Astrocyte (in vitro differentiated cells and primary cell): ENCODE results near the gene ZNF335. TPM values are rescaled to one million over a fixed set of nuclear protein-coding genes. Genes with fewer than 3 reads are reported as not detected.

Source experiments
- DNase-seq: peaks from one replicate; pipeline ENCODE4 v3.0.0-alpha.2; 2010; ENCODE audit warnings: low read depth
- FAIRE-seq: peaks from 2 replicates; lab custom pipeline; 2011; peaks lifted over from hg19 to GRCh38; lab: Jason Lieb, UNC
- H2AFZ ChIP-seq: 2 replicates; pipeline ENCODE4 v1.6.0; 2012; ENCODE audit warnings: low read depth, low read length, inconsistent platforms
- H3K27ac ChIP-seq: 2 replicates; pipeline ENCODE4 v1.5.1; 2011; ENCODE audit warnings: low read depth, low read length, inconsistent platforms
- H3K27me3 ChIP-seq: 2 replicates; pipeline ENCODE4 v1.6.0; 2011; ENCODE audit warnings: low read length, inconsistent platforms; ENCODE audit not compliant: insufficient read depth
- H3K36me3 ChIP-seq: 2 replicates; pipeline ENCODE4 v1.5.1; 2011; ENCODE audit warnings: low read length, inconsistent platforms; ENCODE audit not compliant: insufficient read depth
- H3K4me1 ChIP-seq: 2 replicates; pipeline ENCODE4 v1.5.1; 2011; ENCODE audit warnings: low read length, inconsistent platforms; ENCODE audit not compliant: insufficient read depth
- H3K4me2 ChIP-seq: 2 replicates; pipeline ENCODE4 v1.6.0; 2012; ENCODE audit warnings: low read length, inconsistent platforms
- H3K4me3 ChIP-seq: 2 replicates; pipeline ENCODE4 v1.5.1; 2011; ENCODE audit warnings: low read depth, mild to moderate bottlenecking, low read length, inconsistent platforms; ENCODE audit not compliant: insufficient read depth
- H3K79me2 ChIP-seq: 2 replicates; pipeline ENCODE4 v1.6.0; 2012; ENCODE audit warnings: mild to moderate bottlenecking, low read length, inconsistent platforms; ENCODE audit not compliant: insufficient read depth
- H3K9ac ChIP-seq: 2 replicates; pipeline ENCODE4 v1.6.0; 2012; ENCODE audit warnings: mild to moderate bottlenecking, low read length, inconsistent platforms
- H3K9me3 ChIP-seq: 2 replicates; pipeline ENCODE4 v1.5.1; 2012; ENCODE audit warnings: low read depth, mild to moderate bottlenecking, low read length, inconsistent platforms; ENCODE audit not compliant: insufficient read depth
- H4K20me1 ChIP-seq: 2 replicates; pipeline ENCODE4 v1.6.0; 2012; ENCODE audit warnings: low read length, inconsistent platforms; ENCODE audit not compliant: insufficient read depth
- H3K27ac Mint-ChIP-seq: one replicate; pipeline ENCODE4 v1.8.0; 2021; ENCODE audit warnings: mild to moderate bottlenecking, mixed read lengths; ENCODE audit not compliant: unreplicated experiment
- H3K27me3 Mint-ChIP-seq: one replicate; pipeline ENCODE4 v1.8.0; 2021; ENCODE audit warnings: low read depth, mixed read lengths; ENCODE audit not compliant: unreplicated experiment
- H3K36me3 Mint-ChIP-seq: one replicate; pipeline ENCODE4 v1.8.0; 2021; ENCODE audit warnings: low read depth, mixed read lengths; ENCODE audit not compliant: unreplicated experiment
- H3K4me1 Mint-ChIP-seq: one replicate; pipeline ENCODE4 v1.8.0; 2021; ENCODE audit warnings: low read depth, mixed read lengths; ENCODE audit not compliant: unreplicated experiment
- H3K4me3 Mint-ChIP-seq: one replicate; pipeline ENCODE4 v1.8.0; 2021; ENCODE audit warnings: mild to moderate bottlenecking, moderate library complexity, mixed read lengths; ENCODE audit not compliant: unreplicated experiment
- H3K9me3 Mint-ChIP-seq: one replicate; pipeline ENCODE4 v1.8.0; 2021; ENCODE audit warnings: mild to moderate bottlenecking, mixed read lengths; ENCODE audit not compliant: unreplicated experiment
- CTCF ChIP-seq: IDR thresholded peaks from 2 replicates; pipeline ENCODE4 v1.5.1; 2011; ENCODE audit warnings: low read depth, mild to moderate bottlenecking, inconsistent platforms, low read length, moderate library complexity; ENCODE audit not compliant: insufficient read depth
- EZH2 ChIP-seq: IDR thresholded peaks from 2 replicates; pipeline ENCODE4 v1.6.1; 2012; ENCODE audit warnings: mild to moderate bottlenecking, low read length, inconsistent platforms; ENCODE audit not compliant: insufficient read depth
- total RNA-seq: library from RNA; stranded (reverse); gene quantifications from 2 replicates; pipeline ENCODE4 v1.2.1, GENCODE V29; 2021

Gene ZNF335
- total RNA-seq, 1 donor from 2014 or later, result 18.6 TPM

GRCh38 chr20:45946149-45946970 lies 25.6 kb downstream of the ZNF335 start:
- Histone ChIP-seq H3K4me3 (no peak overlapping the region), H2AFZ (no peak overlapping the region), H4K20me1 (peaks cover 22% of the 10 kb centered on the region), H3K27me3 (no peaks in the 10 kb centered on the region), H3K4me2 (no peak overlapping the region), H3K27ac (no peak overlapping the region), H3K4me1 (peaks cover 4% of the 10 kb centered on the region), H3K9ac (no peak overlapping the region), H3K9me3 (no peaks in the 10 kb centered on the region), H3K79me2 (no peaks in the 10 kb centered on the region), H3K36me3 (peaks cover 36% of the 10 kb centered on the region)
- H3K9me3 Mint-ChIP-seq, result no peaks in the 10 kb centered on the region
- peaks cover 33% of the 10 kb centered on the region for H3K36me3 Mint-ChIP-seq
- peaks cover 8% of the 10 kb centered on the region for H3K4me1 Mint-ChIP-seq
- no peak overlapping the region for H3K27ac Mint-ChIP-seq
- DNase-seq, result peak; percentile 23
- no peak for TF ChIP-seq EZH2
- no peaks in the 10 kb centered on the region for H3K27me3 Mint-ChIP-seq
- no peak for FAIRE-seq
- H3K4me3 Mint-ChIP-seq, result no peak overlapping the region

GRCh38 chr20:45945678-45946148 lies 26.3 kb downstream of the ZNF335 start:
- TF ChIP-seq EZH2 (no peak), CTCF (no peak)
- no peaks in the 10 kb centered on the region for H3K27me3 Mint-ChIP-seq
- no peaks in the 10 kb centered on the region for H3K9me3 ChIP-seq
- no peak for FAIRE-seq
- H3K27me3 ChIP-seq, result no peaks in the 10 kb centered on the region
- H4K20me1 ChIP-seq, result peaks cover 21% of the 10 kb centered on the region
- peaks cover 32% of the 10 kb centered on the region for H3K36me3 ChIP-seq
- no peaks in the 10 kb centered on the region for H3K79me2 ChIP-seq
- H3K27ac ChIP-seq, result no peak overlapping the region
- no peak overlapping the region for H3K4me2 ChIP-seq
- H3K4me1 ChIP-seq, result peaks cover 4% of the 10 kb centered on the region
- no peak overlapping the region for H2AFZ ChIP-seq
- peaks cover 31% of the 10 kb centered on the region for H3K36me3 Mint-ChIP-seq
- DNase-seq, result peak; percentile 22
- no peaks in the 10 kb centered on the region for H3K9me3 Mint-ChIP-seq
- no peak overlapping the region for H3K4me3 Mint-ChIP-seq
- no peak overlapping the region for H3K27ac Mint-ChIP-seq
- H3K4me3 ChIP-seq, result no peak overlapping the region
- peaks cover 8% of the 10 kb centered on the region for H3K4me1 Mint-ChIP-seq
- H3K9ac ChIP-seq, result no peak overlapping the region

- TF ChIP-seq EZH2 (no peak), CTCF (peak; percentile 14)
- no peak overlapping the region for H3K4me3 ChIP-seq
- H3K36me3 Mint-ChIP-seq, result peaks cover 28% of the 10 kb centered on the region
Observed at GRCh38 chr20:45944965-45945677, 26.9 kb downstream of the ZNF335 start.

More at GRCh38 chr20:45944965-45945677, 26.9 kb downstream of the ZNF335 start:
- Mint-ChIP-seq H3K27ac (no peak overlapping the region), H3K4me1 (peaks cover 8% of the 10 kb centered on the region), H3K9me3 (no peaks in the 10 kb centered on the region), H3K4me3 (no peak overlapping the region), H3K27me3 (no peaks in the 10 kb centered on the region)
- DNase-seq (no peak), FAIRE-seq (no peak)
- Histone ChIP-seq H3K9ac (no peak overlapping the region), H4K20me1 (peaks cover 15% of the 10 kb centered on the region), H2AFZ (no peak overlapping the region), H3K27me3 (no peaks in the 10 kb centered on the region), H3K9me3 (no peaks in the 10 kb centered on the region), H3K36me3 (peaks cover 29% of the 10 kb centered on the region), H3K27ac (no peak overlapping the region), H3K79me2 (no peaks in the 10 kb centered on the region), H3K4me2 (no peak overlapping the region), H3K4me1 (peaks cover 4% of the 10 kb centered on the region)
